Posterior vena cava (tissue), 2 donors: ENCODE measurements around the gene DTD1. TPM values are rescaled to one million over a fixed set of nuclear protein-coding genes. Genes with fewer than 3 reads are reported as not detected.
"Not testable (repeated sequence)": the region's sequence is repeated elsewhere in the genome, so short reads cannot be mapped to it uniquely, and the experiment has no call there.

Experiments
- DNase-seq: peaks from one replicate; pipeline ENCODE4 v3.0.0-alpha.2; 2020; ENCODE audit warnings: low spot score
- intact Hi-C, 2 donors: fragments of 100-400 bp; cut with DNase I; formaldehyde crosslinking; loops; one replicate each; pipeline versions ENCODE4 v1.14.1 to v1.14.2; 2022 to 2023
- total RNA-seq, 2 donors: library from RNA; stranded (reverse); fragmentation: NEBNext Ultra II Directional; extraction: Animal tissue kit (Norgen Biotek cat#: 25700); gene quantifications; one replicate each; pipeline ENCODE4 v1.2.1, GENCODE V29; 2021
- donor health status: DM: yes; HTN: yes; CAD: no.
- donor health status: DM: yes; HTN: yes; CAD: no.

The DTD1 gene
- total RNA-seq, 2 donors from 2014 or later, result 21.5 to 23.6 TPM

DNA sequence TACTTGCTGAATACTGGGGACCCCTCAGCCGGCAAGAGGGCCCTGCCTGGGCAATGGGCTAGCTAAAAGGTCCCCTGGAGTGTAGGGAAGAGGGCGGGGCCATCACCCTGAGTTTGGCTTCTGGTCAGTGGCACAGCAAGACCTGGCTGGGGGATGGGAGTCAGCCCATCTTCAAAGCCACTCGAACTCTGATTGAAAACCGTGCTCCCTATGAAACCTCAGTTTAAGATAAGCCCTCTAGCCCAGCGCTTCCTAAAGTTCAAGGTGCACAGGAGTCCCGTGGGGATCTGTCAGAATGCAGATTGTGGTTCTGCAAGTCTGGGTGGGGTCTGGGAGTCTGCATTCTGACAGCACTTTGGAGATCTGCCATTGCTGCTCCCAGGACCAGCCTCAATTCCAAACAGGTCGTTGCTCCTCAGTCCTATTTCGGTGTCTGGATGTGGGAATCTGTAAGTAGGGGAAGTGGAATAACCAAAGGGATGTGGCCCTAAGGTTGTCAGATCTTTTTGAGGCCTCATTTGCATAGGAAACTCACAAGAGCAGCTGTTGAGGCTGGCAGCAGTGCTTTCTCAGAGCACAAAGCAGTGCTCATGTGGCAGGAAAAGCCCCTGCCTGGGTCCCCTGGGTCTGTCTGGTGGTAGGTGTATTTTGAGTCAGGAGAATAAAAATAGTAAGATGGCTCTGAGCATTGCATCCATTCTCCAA, 140.5 kb downstream of the DTD1 start:
- peak; percentile 72 for DNase-seq
- intact Hi-C loops, result no loop called here

DNA sequence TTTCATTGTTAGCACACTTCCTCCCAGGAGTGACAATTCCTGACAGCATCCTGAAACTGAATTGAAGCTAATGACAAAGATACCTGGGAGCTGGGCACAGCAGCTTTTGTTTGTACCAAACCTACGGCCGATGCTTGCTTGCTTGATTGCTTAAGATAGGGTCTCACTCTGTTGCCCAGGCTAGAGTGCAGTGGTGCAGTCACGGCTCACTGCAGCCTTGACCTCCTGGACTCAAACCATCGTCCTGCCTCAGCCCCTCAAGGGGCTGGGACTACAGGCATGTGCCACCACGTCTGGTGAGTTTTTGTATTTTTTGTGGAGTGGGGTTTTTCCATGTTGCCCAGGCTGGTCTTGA, 141.0 kb downstream of the DTD1 start:
- intact Hi-C loops, result no loop called here
- DNase-seq, result no peak

DNA sequence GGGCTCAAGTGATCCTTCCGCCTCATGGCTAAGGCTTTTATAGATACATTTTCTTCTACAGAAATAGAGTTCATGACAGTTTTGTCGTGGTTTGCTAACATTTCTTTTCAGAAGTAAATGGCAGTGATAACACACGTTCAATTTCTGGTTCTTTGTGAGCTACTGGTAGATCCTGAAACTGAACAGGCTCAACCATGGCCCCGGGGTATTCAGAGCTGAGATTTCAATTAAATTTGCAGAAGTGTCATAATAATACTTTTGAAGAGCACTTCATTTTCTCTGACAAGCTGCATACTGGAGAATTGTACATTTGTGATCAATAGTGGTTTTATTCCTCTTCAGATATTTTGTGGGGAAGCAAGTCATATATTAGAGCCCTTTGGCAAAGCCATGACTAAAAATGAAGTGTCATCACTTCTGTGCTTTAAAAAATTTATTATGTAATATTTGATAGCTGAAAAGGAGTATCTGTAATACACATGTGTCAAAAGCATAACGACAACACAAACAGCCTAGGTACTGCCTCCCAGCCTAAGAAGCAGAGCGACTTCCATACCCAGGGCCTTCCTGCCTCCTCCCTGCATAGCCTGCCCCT, 141.5 kb downstream of the DTD1 start:
- no peak for DNase-seq
- intact Hi-C loops, result no loop called here

- intact Hi-C loops, result no loop called here
- DNase-seq, result no peak
Measured at GRCh38 chr20:18731940-18732339, 144.1 kb downstream of the DTD1 start.

- no peak for DNase-seq
- intact Hi-C loops, result no loop called here
Measured at GRCh38 chr20:18734525-18735189, 146.8 kb downstream of the DTD1 start.

- peak; percentile 60 for DNase-seq
- intact Hi-C loops, result no loop called here
Measured at GRCh38 chr20:18737140-18737539, 149.3 kb downstream of the DTD1 start.

GRCh38 chr20:18738055-18738454, 150.2 kb downstream of the DTD1 start:
- DNase-seq, result no peak
- intact Hi-C loops, result no loop called here

- DNase-seq, result no peak
- intact Hi-C loops, result no loop called here
Measured at GRCh38 chr20:18738888-18739287, 151.0 kb downstream of the DTD1 start.

GRCh38 chr20:18739751-18740166, 151.9 kb downstream of the DTD1 start:
- no peak for DNase-seq
- intact Hi-C loops, result no loop called here

DNA sequence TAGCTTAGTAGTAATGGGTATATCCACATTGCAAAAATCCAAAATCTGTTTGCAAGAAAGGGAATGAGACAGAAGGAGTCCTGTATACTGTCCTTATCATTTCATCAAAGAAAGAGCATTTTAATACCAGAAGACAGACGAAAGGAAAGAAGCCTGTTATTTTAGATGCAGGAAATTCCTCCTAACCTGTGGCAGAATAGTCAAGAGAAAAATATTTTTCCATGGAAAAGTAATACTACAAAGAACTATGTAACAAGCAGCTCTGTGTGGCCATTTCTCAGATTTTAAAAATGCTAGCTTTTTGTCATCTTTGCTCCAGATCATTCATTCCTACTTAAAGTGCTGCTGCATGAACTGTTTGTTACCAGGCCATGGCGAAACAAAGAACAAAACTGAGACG, 152.9 kb downstream of the DTD1 start:
- intact Hi-C loops, result no loop called here
- no peak for DNase-seq

GRCh38 chr20:18742841-18743240, 155.0 kb downstream of the DTD1 start:
- intact Hi-C loops, result no loop called here
- DNase-seq, result no peak

DNA sequence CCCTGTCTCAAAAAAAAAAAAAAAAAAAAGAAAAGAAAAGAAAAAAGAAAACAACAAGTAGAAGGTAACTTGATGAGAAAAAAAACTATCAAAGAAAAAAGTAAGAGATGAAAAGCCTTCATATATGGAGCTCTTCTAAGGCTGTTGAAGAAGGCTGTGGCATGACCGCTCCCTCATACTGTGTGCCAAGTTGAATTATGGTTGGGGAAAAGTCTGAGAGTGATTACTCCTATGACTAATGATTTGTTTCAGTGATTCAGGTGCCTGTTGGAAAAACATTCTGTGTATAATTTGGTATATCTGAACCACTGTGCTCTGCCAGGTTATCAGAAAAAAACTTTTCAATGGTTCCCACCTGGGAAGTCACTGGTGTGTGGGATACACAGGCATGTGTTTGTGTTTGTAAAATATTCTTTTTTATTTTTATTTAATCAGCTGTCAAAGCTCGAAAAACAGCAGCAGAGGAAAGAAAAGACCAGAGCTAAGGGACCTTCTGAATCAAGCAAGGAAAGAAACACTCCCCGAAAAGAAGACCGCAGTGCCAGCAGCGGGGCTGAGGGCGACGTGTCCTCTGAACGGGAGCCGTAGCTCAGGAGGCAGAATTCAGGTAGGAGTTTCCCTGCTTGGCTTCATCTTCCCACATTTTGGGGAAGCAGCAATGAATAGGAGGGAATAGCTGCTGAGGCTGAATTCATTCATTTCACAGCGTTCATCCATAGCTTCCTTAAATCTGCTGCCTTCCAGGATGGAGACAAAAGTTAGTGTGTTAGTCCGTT, 156.0 kb downstream of the DTD1 start:
- intact Hi-C loops, result no loop called here
- DNase-seq, result no peak

GRCh38 chr20:18747090-18747489, 159.2 kb downstream of the DTD1 start:
- intact Hi-C loops, result no loop called here
- DNase-seq, result no peak

GRCh38 chr20:18748987-18749386, 161.1 kb downstream of the DTD1 start:
- intact Hi-C loops, result no loop called here
- no peak for DNase-seq

DNA sequence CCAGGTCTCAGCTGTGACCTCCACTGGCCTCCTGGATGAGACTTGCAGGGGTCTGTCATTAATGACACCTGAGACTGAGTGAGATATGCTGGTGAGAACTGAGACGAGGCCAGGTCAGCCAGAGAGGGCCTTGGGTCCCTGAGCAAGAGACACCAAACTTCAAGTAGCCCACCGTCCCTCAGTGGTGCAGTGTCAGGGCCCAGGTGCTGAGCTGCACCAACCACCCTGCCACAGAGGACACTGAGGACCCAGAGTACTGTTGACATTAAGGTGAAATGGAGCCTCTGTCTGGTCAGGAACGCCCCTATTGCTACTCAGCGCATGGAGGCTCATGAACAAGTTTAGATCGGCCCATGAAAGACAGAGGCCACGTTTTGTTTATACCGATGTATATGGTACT, 161.7 kb downstream of the DTD1 start:
- intact Hi-C loops, result no loop called here
- no peak for DNase-seq

GRCh38 chr20:18750735-18751134, 162.9 kb downstream of the DTD1 start:
- no peak for DNase-seq
- intact Hi-C loops, result no loop called here

- intact Hi-C loops, result no loop called here
- DNase-seq, result no peak
Measured at GRCh38 chr20:18754030-18754652, 166.3 kb downstream of the DTD1 start.

- DNase-seq, result no peak
- intact Hi-C loops, result no loop called here
Measured at GRCh38 chr20:18754653-18755045, 166.8 kb downstream of the DTD1 start.

- DNase-seq, intact Hi-C loops: not testable (repeated sequence)
Measured at GRCh38 chr20:18760852-18761251, 173.0 kb downstream of the DTD1 start.

DNA sequence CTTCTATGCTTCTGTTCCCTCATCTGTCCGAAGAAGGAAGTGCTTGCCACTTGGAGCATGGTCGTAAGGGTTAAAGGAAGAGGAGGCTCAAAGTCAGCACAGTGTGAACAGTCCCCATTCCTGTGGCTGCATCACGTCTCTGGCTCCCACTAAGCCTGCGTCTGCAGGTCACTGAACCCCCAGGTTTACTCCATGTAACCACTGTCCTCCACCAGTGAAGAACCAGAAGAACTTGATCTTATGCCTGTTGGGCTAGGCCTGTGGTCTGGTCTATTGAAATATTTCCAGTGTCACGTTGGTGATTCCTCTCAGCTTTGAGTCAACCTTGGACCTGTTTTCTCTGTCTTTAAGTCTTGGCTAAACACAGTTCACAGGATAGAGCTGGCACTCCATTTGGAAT, 179.8 kb downstream of the DTD1 start:
- intact Hi-C loops, result no loop called here
- DNase-seq, result no peak
